ENCODE data around the gene MYMK. TPM values are rescaled to one million over a fixed set of nuclear protein-coding genes. Genes with fewer than 3 reads are reported as not detected.

The MYMK gene
- total RNA-seq, 4 donors from 2014 or later: not detected

GRCh38 chr9:133470427-133470924 lies 54.3 kb downstream of the MYMK start:
- ATAC-seq: no peak
- peaks cover 0 to 53% of the 10 kb centered on the region in 2 donors for H3K36me3 ChIP-seq

GRCh38 chr9:133468777-133469421 lies 55.9 kb downstream of the MYMK start:
- Histone ChIP-seq H3K9me3 (no peaks in the 10 kb centered on the region), H3K4me3 (no peak overlapping the region), H3K36me3 (peaks cover 0 to 57% of the 10 kb centered on the region in 2 donors), H3K27ac (no peak overlapping the region), H3K27me3 (no peaks in the 10 kb centered on the region), H3K4me1 (no peaks in the 10 kb centered on the region)
- TF ChIP-seq EP300 (IDR thresholded peaks at IDR 0.05) (no peak), CTCF (IDR thresholded peaks at IDR 0.05) (no peak), POLR2A (IDR thresholded peaks at IDR 0.05) (no peak), POLR2AphosphoS5 (IDR thresholded peaks at IDR 0.05) (no peak)
- no CpG with 5 or more reads among the region's 6 CpGs for WGBS, 2 donors (ENCODE audit: low coverage in 1 of 2)
- no peak for ATAC-seq

More at GRCh38 chr9:133470427-133470924, 54.3 kb downstream of the MYMK start:
- Histone ChIP-seq H3K4me1 (no peaks in the 10 kb centered on the region), H3K9me3 (no peaks in the 10 kb centered on the region), H3K27me3 (no peaks in the 10 kb centered on the region), H3K4me3 (no peak overlapping the region), H3K27ac (no peak overlapping the region)
- TF ChIP-seq EP300 (IDR thresholded peaks at IDR 0.05) (no peak), CTCF (IDR thresholded peaks at IDR 0.05) (no peak), POLR2AphosphoS5 (IDR thresholded peaks at IDR 0.05) (no peak), POLR2A (IDR thresholded peaks at IDR 0.05) (no peak)
- 68% methylated on average over 7 of the region's 16 CpGs; no CpG with 5 or more reads in 1 of the 2 donors for WGBS, 2 donors (ENCODE audit: low coverage in 1 of 2)

GRCh38 chr9:133468374-133468773 lies 56.4 kb downstream of the MYMK start:
- Histone ChIP-seq H3K27me3 (no peaks in the 10 kb centered on the region), H3K36me3 (peaks cover 0 to 57% of the 10 kb centered on the region in 2 donors), H3K27ac (no peak overlapping the region), H3K4me3 (no peak overlapping the region), H3K9me3 (no peaks in the 10 kb centered on the region), H3K4me1 (no peaks in the 10 kb centered on the region)
- WGBS, 2 donors (ENCODE audit: low coverage in 1 of 2): no CpG with 5 or more reads among the region's 11 CpGs
- no peak for ATAC-seq
- no peak for TF ChIP-seq POLR2A (IDR thresholded peaks at IDR 0.05)
- TF ChIP-seq POLR2AphosphoS5 (IDR thresholded peaks at IDR 0.05): no peak
- no peak for TF ChIP-seq EP300 (IDR thresholded peaks at IDR 0.05)
- no peak for TF ChIP-seq CTCF (IDR thresholded peaks at IDR 0.05)

- H3K9me3 ChIP-seq: no peaks in the 10 kb centered on the region
- WGBS, 2 donors (ENCODE audit: low coverage in 1 of 2): 100% methylated on average over 1 of the region's 10 CpGs; no CpG with 5 or more reads in 1 of the 2 donors
- peaks cover 0 to under 1% (median 0%) of the 10 kb centered on the region in 3 donors for H3K4me1 ChIP-seq
- TF ChIP-seq POLR2AphosphoS5 (IDR thresholded peaks at IDR 0.05) (no peak), EP300 (IDR thresholded peaks at IDR 0.05) (no peak), POLR2A (IDR thresholded peaks at IDR 0.05) (no peak), CTCF (IDR thresholded peaks at IDR 0.05) (no peak)
- ATAC-seq: no peak
- H3K27ac ChIP-seq: no peak overlapping the region
- no peak overlapping the region for H3K4me3 ChIP-seq
- H3K27me3 ChIP-seq: no peaks in the 10 kb centered on the region
- peaks cover 0 to 60% of the 10 kb centered on the region in 2 donors for H3K36me3 ChIP-seq
These were observed 57.7 kb downstream of the MYMK start for GRCh38 chr9:133467101-133467500.

GRCh38 chr9:133465984-133466383 lies 58.8 kb downstream of the MYMK start:
- Histone ChIP-seq H3K36me3 (peaks cover 0 to 60% of the 10 kb centered on the region in 2 donors), H3K4me3 (no peak overlapping the region), H3K27ac (no peak overlapping the region), H3K4me1 (peaks cover 0 to 12% (median 0%) of the 10 kb centered on the region in 3 donors), H3K9me3 (no peaks in the 10 kb centered on the region), H3K27me3 (no peaks in the 10 kb centered on the region)
- no peak for TF ChIP-seq POLR2A (IDR thresholded peaks at IDR 0.05)
- no peak for ATAC-seq
- 75 to 85% methylated on average over 6 of the region's 6 CpGs for WGBS, 2 donors (ENCODE audit: low coverage in 1 of 2)
